A549 treated with CpdA at 1 μM for 4 hours (cell line): ENCODE data around the gene ANKS6. TPM values are rescaled to one million over a fixed set of nuclear protein-coding genes. Genes with fewer than 3 reads are reported as not detected.

Source experiments
- total RNA-seq: library from RNA; stranded (reverse); fragments of 200-300 nt; extraction: Qiagen RNA extraction; gene quantifications from 5 replicates; pipeline ENCODE4 v1.2.3, GENCODE V29; 2022; ENCODE audit warnings: low read depth

Gene ANKS6
- 14.7 to 25.0 TPM (median 22.8 TPM) in 5 replicates for total RNA-seq

GRCh38 chr9:98796364-98797101, at the start of gene ANKS6:
TSS of gene ANKS6 (minus strand) at chr9:98796555. CDS start at chr9:98796491, 64 bp downstream.

GRCh38 chr9:98807070-98807813, 10.9 kb upstream of the ANKS6 start, which contains the start of gene GALNT12:
TSS of gene GALNT12 (plus strand) at chr9:98807670. CDS start at chr9:98807699, 29 bp downstream.

GRCh38 chr9:98708933-98709911, 87.1 kb downstream of the ANKS6 start, which contains the start of gene GABBR2:
TSS of gene GABBR2 (minus strand) at chr9:98708935. CDS start at chr9:98708737, 198 bp downstream.

Other genes with a start within 250 kb of the ANKS6 start
- 0.09 to 1.7 TPM (median 0.50 TPM) in 5 replicates for gene GABBR2, start 87.6 kb downstream of the ANKS6 start, total RNA-seq
- gene GALNT12, start 11.1 kb upstream of the ANKS6 start, total RNA-seq: 2.7 to 5.6 TPM (median 4.6 TPM) in 5 replicates
- 0.25 to 0.36 TPM (median 0.28 TPM) in 5 replicates for gene COL15A1, start 147.4 kb upstream of the ANKS6 start, total RNA-seq